Measurements from ENCODE around the gene TNXB.

DNA sequence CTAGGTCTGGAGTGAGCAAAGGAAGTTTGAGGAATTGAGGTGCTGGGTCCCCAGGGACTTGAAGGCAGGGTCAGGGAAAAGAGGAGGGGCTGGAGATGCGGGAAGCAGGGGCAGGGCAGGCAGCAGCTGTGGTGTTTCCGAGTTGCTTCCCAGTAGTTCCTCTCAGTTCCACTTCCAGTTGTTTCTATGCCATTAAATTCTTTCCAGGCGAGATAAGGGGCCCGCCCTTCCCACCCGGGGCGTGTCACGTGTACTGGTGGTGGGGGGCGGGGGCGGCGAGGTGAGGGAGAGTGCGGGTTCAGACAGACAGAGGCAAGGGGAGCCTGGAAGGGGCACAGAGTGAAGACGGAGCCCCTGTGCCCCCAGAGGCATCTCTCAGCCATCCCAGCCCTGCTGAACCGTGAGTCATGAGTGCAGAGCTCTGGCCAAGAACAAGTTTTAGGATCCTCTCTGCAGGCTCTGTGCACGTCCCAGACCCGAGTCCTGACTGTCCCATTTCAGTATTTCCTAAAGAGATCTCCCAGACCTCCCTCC lies 977 bp downstream of the TNXB start:
- TF ChIP-seq EZH2 (IDR thresholded peaks at IDR 0.05) (no peak), POLR2AphosphoS5 (IDR thresholded peaks at IDR 0.05; ENCODE audit: borderline replicate concordance, low read depth, low read length) (no peak)

Data from SK-N-MC (cell line).